ENCODE results near the gene DRG1. TPM values are rescaled to one million over a fixed set of nuclear protein-coding genes. Genes with fewer than 3 reads are reported as not detected.
"Not testable (repeated sequence)": the region's sequence is repeated elsewhere in the genome, so short reads cannot be mapped to it uniquely, and the experiment has no call there.

Gene DRG1
- 86.4 TPM for total RNA-seq

GRCh38 chr22:31399211-31400022 is at the start of gene DRG1:
Gene DRG1 (plus strand): TSS chr22:31399604. CDS start chr22:31399684, 80 bp downstream.
- FAIRE-seq, result no peak
- DNase-seq (ENCODE audit: low spot score in 2 of 2), result peak; percentile 93 to 99

GRCh38 chr22:31349960-31350359 is 49.4 kb upstream of the DRG1 start:
- DNase-seq (ENCODE audit: low spot score in 2 of 2), result no peak
- no peak for FAIRE-seq

- DNase-seq (ENCODE audit: low spot score in 2 of 2) (no peak), FAIRE-seq (no peak)
These were observed 49.0 kb upstream of the DRG1 start for GRCh38 chr22:31350410-31350863.

GRCh38 chr22:31354515-31354914 is 44.9 kb upstream of the DRG1 start:
- DNase-seq (ENCODE audit: low spot score in 2 of 2) (no peak), FAIRE-seq (no peak)

- no peak for FAIRE-seq
- no peak for DNase-seq (ENCODE audit: low spot score in 2 of 2)
These were observed 39.4 kb upstream of the DRG1 start for GRCh38 chr22:31360029-31360428.

GRCh38 chr22:31361743-31362142 is 37.7 kb upstream of the DRG1 start:
- FAIRE-seq (no peak), DNase-seq (ENCODE audit: low spot score in 2 of 2) (no peak)

- no peak for DNase-seq (ENCODE audit: low spot score in 2 of 2)
- no peak for FAIRE-seq
These were observed 35.4 kb upstream of the DRG1 start for GRCh38 chr22:31363885-31364465.

GRCh38 chr22:31367426-31367825 is 32.0 kb upstream of the DRG1 start:
- FAIRE-seq (no peak), DNase-seq (ENCODE audit: low spot score in 2 of 2) (no peak)

- FAIRE-seq, result no peak
- DNase-seq (ENCODE audit: low spot score in 2 of 2), result no peak
These were observed 21.8 kb upstream of the DRG1 start for GRCh38 chr22:31377612-31378011.

GRCh38 chr22:31378123-31378522 is 21.3 kb upstream of the DRG1 start:
- FAIRE-seq (no peak), DNase-seq (ENCODE audit: low spot score in 2 of 2) (no peak)

GRCh38 chr22:31378651-31379050 is 20.8 kb upstream of the DRG1 start:
- not testable (repeated sequence) for DNase-seq (ENCODE audit: low spot score in 2 of 2); FAIRE-seq

GRCh38 chr22:31393893-31394292 is 5.5 kb upstream of the DRG1 start:
- no peak for DNase-seq (ENCODE audit: low spot score in 2 of 2)
- FAIRE-seq, result no peak

GRCh38 chr22:31394326-31394725 is 5.1 kb upstream of the DRG1 start:
- no peak for FAIRE-seq
- no peak for DNase-seq (ENCODE audit: low spot score in 2 of 2)

- DNase-seq (ENCODE audit: low spot score in 2 of 2), result no peak
- FAIRE-seq, result no peak
These were observed 1.2 kb upstream of the DRG1 start for GRCh38 chr22:31398231-31398630.

GRCh38 chr22:31400023-31400397 is 606 bp downstream of the DRG1 start:
- DNase-seq (ENCODE audit: low spot score in 2 of 2), result no peak
- no peak for FAIRE-seq

GRCh38 chr22:31402350-31402749 is 2.9 kb downstream of the DRG1 start:
- not testable (repeated sequence) for FAIRE-seq; DNase-seq (ENCODE audit: low spot score in 2 of 2)

- DNase-seq (ENCODE audit: low spot score in 2 of 2) (no peak), FAIRE-seq (no peak)
These were observed 26.1 kb downstream of the DRG1 start for GRCh38 chr22:31425331-31426050.

GRCh38 chr22:31431950-31432349 is 32.5 kb downstream of the DRG1 start:
- no peak for FAIRE-seq
- no peak for DNase-seq (ENCODE audit: low spot score in 2 of 2)

- FAIRE-seq, result no peak
These were observed 36.7 kb downstream of the DRG1 start for GRCh38 chr22:31436132-31436531.

GRCh38 chr22:31439808-31440207 is 40.4 kb downstream of the DRG1 start:
- no peak for DNase-seq (ENCODE audit: low spot score in 2 of 2)
- FAIRE-seq, result no peak

More at GRCh38 chr22:31436132-31436531, 36.7 kb downstream of the DRG1 start:
- DNase-seq (ENCODE audit: low spot score in 2 of 2), result no peak

- DNase-seq (ENCODE audit: low spot score in 2 of 2) (no peak), FAIRE-seq (no peak)
These were observed 41.3 kb downstream of the DRG1 start for GRCh38 chr22:31440681-31441080.

All from frontal cortex (tissue), 4 donors.